Activated naive CD8-positive, alpha-beta T cell treated with anti-CD3 and anti-CD28 coated beads, Interleukin-2, amount 50 U/mL, for 24 hours (primary cell): ENCODE data around the gene DCLK3.

ENCODE experiments used
- ATAC-seq: fragments of 150-1000 bp; cut with Tn5 transposase; one replicate; pipeline ENCODE4 v1.10.0; 2021
- DNase-seq: peaks from one replicate; pipeline ENCODE4 v3.0.0; 2021
- H3K27ac Mint-ChIP-seq: one replicate; pipeline ENCODE4 v1.8.0; 2021; ENCODE audit warnings: mild to moderate bottlenecking, mixed read lengths
- H3K27me3 Mint-ChIP-seq: one replicate; pipeline ENCODE4 v1.8.0; 2021; ENCODE audit warnings: mixed read lengths
- H3K36me3 Mint-ChIP-seq: one replicate; pipeline ENCODE4 v1.8.0; 2021; ENCODE audit warnings: low read depth, mixed read lengths
- H3K4me1 Mint-ChIP-seq: one replicate; pipeline ENCODE4 v1.8.0; 2021; ENCODE audit warnings: mixed read lengths
- H3K4me3 Mint-ChIP-seq: one replicate; pipeline ENCODE4 v1.8.0; 2021; ENCODE audit warnings: mild to moderate bottlenecking, moderate library complexity, mixed read lengths
- H3K9me3 Mint-ChIP-seq: one replicate; pipeline ENCODE4 v1.8.0; 2021; ENCODE audit warnings: mixed read lengths

DCLK3 gene

GRCh38 chr3:36681867-36682266 is 82.5 kb downstream of the DCLK3 start:
- Mint-ChIP-seq H3K4me3 (no peak overlapping the region), H3K4me1 (peaks cover 2% of the 10 kb centered on the region), H3K27ac (no peak overlapping the region), H3K36me3 (peaks cover 3% of the 10 kb centered on the region), H3K9me3 (peaks cover 28% of the 10 kb centered on the region), H3K27me3 (peaks cover 6% of the 10 kb centered on the region)
- DNase-seq (no peak), ATAC-seq (no peak)

GRCh38 chr3:36680952-36681351 is 83.4 kb downstream of the DCLK3 start:
- H3K36me3 Mint-ChIP-seq, result peaks cover 3% of the 10 kb centered on the region

DNA sequence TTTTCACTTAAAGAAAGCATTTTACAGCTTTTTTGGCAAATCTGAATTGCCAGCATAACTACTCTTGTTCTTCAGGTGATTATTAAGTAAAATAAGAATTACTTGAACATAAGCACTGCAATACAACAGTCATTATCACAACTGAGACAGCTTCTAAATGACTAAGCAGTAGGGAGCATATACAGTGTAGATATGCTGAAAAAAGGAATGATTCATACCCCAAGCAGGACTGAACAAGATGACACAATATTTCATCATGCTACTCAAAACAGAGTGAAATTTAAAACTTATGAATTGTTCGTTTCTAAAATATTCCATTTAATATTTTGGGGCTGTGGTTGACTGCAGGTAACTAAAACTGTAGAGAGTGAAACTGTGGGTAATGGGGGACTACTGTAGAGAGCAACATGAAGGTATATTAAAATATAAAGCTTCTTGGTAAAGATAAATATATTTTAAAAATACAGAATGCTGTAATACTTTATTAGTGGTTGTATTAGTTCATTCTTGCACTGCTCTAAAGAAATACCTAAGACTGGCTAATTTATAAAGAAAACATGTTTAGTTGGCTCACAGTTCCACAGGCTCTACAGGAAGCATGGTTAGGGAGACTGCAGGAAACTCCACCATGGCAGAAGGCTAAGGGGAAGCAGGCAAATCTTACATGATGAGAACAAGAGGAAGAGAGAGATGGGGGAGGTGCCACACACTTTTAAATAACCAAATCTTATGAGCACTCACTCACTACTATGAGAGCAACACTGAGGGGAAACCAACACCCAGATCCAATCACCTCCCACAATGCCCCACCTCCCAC is 84.8 kb downstream of the DCLK3 start:
- H3K4me3 Mint-ChIP-seq, result no peak overlapping the region
- DNase-seq (no peak), ATAC-seq (peak; percentile 86)
- peaks cover 3% of the 10 kb centered on the region for H3K36me3 Mint-ChIP-seq
- H3K9me3 Mint-ChIP-seq, result peaks cover 31% of the 10 kb centered on the region
- H3K27me3 Mint-ChIP-seq, result peaks cover 6% of the 10 kb centered on the region
- H3K27ac Mint-ChIP-seq, result peak overlapping the region; percentile 70
- peaks cover 2% of the 10 kb centered on the region for H3K4me1 Mint-ChIP-seq

More at GRCh38 chr3:36680952-36681351, 83.4 kb downstream of the DCLK3 start:
- Mint-ChIP-seq H3K4me1 (peaks cover 2% of the 10 kb centered on the region), H3K27me3 (peaks cover 6% of the 10 kb centered on the region), H3K4me3 (no peak overlapping the region), H3K27ac (no peak overlapping the region), H3K9me3 (peaks cover 28% of the 10 kb centered on the region)
- no peak for DNase-seq
- ATAC-seq, result no peak

DNA sequence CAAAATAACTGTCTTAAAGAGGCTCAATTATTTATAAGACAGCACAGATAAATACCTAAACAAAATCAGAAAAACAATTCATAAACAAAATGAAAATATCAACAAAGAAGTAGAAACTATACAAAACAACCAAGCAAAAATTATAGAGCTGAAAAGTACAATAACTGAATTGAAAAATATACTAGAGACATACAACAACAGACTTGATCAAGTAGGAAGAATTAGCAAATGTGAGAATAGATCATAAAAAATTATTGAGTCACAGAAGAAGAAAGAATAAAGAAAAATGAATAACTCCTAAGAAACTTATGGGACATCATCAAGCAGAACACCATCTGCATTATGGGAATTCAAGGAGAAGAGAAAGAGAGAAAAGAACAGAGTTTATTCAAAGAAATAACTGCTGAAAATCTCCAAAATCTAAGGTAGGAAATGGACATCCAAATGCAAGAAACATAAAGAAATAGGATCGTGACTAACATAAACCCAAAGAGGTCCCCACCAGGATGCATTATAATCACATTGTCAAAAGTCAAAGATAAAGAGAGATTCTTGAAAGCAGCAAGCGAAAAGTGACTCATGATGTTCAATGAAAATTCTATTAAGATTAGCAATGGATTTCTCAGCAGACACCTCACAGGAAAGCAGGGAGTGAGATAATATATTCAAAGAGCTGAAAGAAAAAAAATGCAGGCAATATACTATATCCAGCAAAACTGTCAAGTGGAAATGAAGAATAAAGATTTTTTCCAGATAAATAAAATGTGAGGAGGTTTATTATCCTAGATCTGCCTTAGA is 85.9 kb downstream of the DCLK3 start:
- peaks cover 3% of the 10 kb centered on the region for H3K36me3 Mint-ChIP-seq
- no peak for DNase-seq
- H3K9me3 Mint-ChIP-seq, result peaks cover 31% of the 10 kb centered on the region
- ATAC-seq, result no peak
- peaks cover 4% of the 10 kb centered on the region for H3K27me3 Mint-ChIP-seq
- peaks cover 2% of the 10 kb centered on the region for H3K4me1 Mint-ChIP-seq
- H3K4me3 Mint-ChIP-seq, result no peak overlapping the region
- H3K27ac Mint-ChIP-seq, result no peak overlapping the region

DNA sequence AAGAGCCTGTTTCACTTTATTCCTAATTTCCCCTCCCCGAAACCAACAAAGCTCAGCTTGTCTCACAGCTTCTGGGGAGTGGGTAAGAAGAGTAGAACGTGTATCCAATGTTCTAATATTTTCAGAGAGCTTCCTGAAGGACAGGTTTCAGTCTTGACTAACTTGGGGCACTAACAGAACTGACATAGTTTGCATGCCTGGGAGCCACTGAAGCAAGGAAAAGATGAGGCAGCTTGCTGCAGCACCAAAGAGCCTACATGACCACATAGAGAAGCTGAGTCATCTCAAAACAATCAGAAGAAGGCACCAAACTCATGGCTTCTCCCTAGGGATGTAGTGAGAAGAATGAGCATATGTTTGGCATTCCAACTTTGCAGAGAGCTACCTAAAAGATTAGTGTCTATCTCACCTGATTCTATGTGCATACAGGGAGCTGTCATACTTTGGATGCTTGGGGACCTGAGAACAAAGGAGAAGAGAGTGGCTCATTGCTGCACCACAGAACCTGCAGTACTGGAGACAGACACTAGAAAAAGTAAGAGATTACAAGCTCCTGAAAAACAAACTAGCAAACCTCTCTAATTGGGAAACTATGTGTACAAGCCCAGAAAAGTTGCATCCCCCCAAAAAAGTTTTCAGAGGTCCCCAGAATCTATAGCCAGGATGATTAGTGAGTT is 86.9 kb downstream of the DCLK3 start:
- Mint-ChIP-seq H3K27me3 (peaks cover 4% of the 10 kb centered on the region), H3K9me3 (peaks cover 31% of the 10 kb centered on the region), H3K36me3 (peaks cover 3% of the 10 kb centered on the region), H3K27ac (no peak overlapping the region), H3K4me3 (no peak overlapping the region), H3K4me1 (peaks cover 2% of the 10 kb centered on the region)
- no peak for ATAC-seq
- DNase-seq, result no peak

DNA sequence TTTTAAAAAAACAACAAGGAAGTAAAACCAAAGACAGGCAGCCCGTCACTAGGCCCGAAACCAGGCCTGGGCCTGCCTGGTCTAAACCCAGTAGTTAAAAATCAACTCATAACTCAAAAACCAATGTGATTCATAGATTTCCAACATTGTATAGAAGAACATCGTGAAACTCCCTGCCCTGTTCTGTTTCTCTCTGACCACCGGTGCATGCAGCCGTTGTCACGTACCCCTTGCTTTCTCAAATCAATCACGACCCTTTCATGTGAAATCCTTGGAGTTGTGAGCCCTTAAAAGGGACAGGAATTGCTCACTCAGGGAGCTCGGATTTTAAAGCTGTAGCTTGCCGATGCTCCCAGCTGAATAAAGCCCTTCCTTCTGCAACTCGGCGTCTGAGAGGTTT is 89.5 kb downstream of the DCLK3 start:
- ATAC-seq, result no peak
- H3K4me1 Mint-ChIP-seq, result peaks cover under 1% of the 10 kb centered on the region

DNA sequence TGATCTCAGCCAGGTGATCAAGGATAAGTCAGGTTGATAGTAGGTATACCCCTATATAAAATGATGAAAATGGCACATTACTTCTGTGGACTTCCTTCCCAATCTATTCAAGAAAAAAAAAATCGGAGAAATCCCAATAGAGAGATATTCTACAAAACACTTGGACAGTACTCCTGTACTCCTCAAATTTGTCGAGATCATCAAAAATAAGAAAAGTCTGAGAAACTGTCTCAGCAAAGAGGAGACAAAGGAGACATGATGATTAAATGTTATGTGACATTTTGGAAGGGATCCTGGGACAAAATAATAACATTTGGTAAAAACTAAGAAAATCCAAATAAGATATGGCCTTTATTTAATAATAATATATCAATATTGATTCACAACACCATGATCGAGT is 94.6 kb downstream of the DCLK3 start:
- ATAC-seq (no peak), DNase-seq (no peak)
- Mint-ChIP-seq H3K36me3 (no peaks in the 10 kb centered on the region), H3K9me3 (no peaks in the 10 kb centered on the region), H3K27me3 (no peaks in the 10 kb centered on the region), H3K4me3 (no peak overlapping the region), H3K4me1 (no peaks in the 10 kb centered on the region), H3K27ac (no peak overlapping the region)

More for the DNA sequence above, 89.5 kb downstream of the DCLK3 start:
- no peak overlapping the region for H3K27ac Mint-ChIP-seq
- peaks cover 3% of the 10 kb centered on the region for H3K36me3 Mint-ChIP-seq
- no peaks in the 10 kb centered on the region for H3K27me3 Mint-ChIP-seq
- peaks cover 21% of the 10 kb centered on the region for H3K9me3 Mint-ChIP-seq
- DNase-seq, result no peak
- H3K4me3 Mint-ChIP-seq, result no peak overlapping the region

DNA sequence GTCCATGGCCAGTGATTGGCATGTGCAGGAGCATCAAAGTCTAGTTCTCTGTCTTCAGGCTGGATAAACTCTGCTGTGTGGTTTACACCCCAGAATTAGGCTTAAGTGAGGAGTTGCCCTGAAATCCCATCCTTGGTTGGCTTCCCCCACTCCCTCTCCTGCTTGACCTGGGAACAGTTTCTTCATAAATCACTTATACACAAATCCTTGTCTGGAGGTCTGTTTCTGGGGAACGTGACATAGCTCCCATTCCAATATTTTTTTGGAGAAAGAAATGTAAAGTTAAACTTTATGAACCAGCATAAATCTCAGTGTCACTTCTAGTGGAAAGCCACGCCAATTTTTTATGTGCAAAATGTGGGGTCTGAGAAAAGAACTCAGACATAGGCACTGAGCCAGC is 98.2 kb downstream of the DCLK3 start:
- Mint-ChIP-seq H3K9me3 (no peaks in the 10 kb centered on the region), H3K36me3 (no peaks in the 10 kb centered on the region), H3K4me1 (no peaks in the 10 kb centered on the region), H3K27me3 (peaks cover 3% of the 10 kb centered on the region), H3K27ac (no peak overlapping the region), H3K4me3 (no peak overlapping the region)
- DNase-seq, result no peak
- ATAC-seq, result no peak

GRCh38 chr3:36663666-36664291 is 100.6 kb downstream of the DCLK3 start:
- Mint-ChIP-seq H3K9me3 (no peaks in the 10 kb centered on the region), H3K4me1 (no peaks in the 10 kb centered on the region), H3K27ac (no peak overlapping the region), H3K27me3 (peaks cover 3% of the 10 kb centered on the region), H3K4me3 (no peak overlapping the region), H3K36me3 (no peaks in the 10 kb centered on the region)
- DNase-seq (no peak), ATAC-seq (no peak)

GRCh38 chr3:36662626-36663025 is 101.7 kb downstream of the DCLK3 start:
- DNase-seq (no peak), ATAC-seq (no peak)
- Mint-ChIP-seq H3K36me3 (no peaks in the 10 kb centered on the region), H3K4me1 (no peaks in the 10 kb centered on the region), H3K27ac (no peak overlapping the region), H3K27me3 (peaks cover 3% of the 10 kb centered on the region), H3K9me3 (no peaks in the 10 kb centered on the region), H3K4me3 (no peak overlapping the region)
